GM10847 (cell line): ENCODE results near the gene RAB37.

Experiments used
- POLR2A ChIP-seq: IDR thresholded peaks from 2 replicates; pipeline ENCODE4 v1.6.1; 2011; ENCODE audit not compliant: insufficient read length; ENCODE audit errors: extremely low read depth

RAB37 gene

GRCh38 chr17:74761931-74762330 lies 24.9 kb downstream of the RAB37 start:
- TF ChIP-seq POLR2A = no peak

- no peak for TF ChIP-seq POLR2A
Measured at GRCh38 chr17:74763565-74764387, 26.7 kb downstream of the RAB37 start.

GRCh38 chr17:74764751-74765286 lies 27.8 kb downstream of the RAB37 start:
- TF ChIP-seq POLR2A = no peak

GRCh38 chr17:74766413-74766812 lies 29.4 kb downstream of the RAB37 start:
- no peak for TF ChIP-seq POLR2A

DNA sequence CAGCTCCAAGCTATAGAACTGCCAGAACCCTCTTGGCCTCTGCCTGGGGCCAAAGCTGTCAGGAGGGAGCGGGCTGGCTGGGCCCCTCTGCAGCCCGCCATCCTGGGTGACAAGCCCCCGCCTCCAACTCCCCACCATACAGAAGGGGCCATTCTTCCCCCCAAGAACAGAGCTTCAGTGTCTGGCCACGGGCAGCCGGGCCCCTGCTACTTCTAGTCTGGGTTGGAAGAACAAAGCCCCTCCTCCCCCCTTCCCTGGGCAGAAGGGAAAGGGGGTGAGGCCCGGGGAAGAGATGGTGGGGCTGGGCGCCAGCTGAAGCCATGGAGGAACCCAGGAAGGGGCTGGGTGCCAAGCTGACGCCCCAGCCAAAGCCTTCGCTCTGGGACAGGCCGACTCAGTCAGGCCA lies 30.1 kb downstream of the RAB37 start:
- TF ChIP-seq POLR2A = no peak

DNA sequence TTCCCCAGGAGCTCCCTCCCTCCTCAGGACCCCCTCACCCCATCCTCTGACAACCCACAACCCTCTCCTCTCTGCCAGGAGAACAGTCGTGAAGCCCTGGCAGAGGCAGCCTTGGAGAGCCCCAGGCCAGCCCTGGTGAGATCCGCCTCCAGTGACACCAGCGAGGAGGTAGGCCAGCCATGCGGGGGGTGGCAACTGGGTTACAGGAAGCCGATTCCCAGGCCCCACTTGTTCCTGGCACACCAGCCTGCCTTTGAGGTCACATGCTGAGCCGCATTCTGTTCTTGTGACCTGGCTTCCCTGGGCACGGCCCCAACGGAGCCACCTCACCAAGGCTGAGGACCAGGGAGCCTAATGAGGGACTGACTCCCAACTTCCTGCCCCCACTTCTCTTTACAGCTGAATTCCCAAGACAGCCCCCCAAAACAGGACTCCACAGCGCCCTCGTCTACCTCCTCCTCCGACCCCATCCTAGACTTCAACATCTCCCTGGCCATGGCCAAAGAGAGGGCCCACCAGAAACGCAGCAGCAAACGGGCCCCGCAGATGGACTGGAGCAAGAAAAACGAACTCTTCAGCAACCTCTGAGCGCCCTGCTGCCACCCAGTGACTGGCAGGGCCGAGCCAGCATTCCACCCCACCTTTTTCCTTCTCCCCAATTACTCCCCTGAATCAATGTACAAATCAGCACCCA lies 31.2 kb downstream of the RAB37 start:
- no peak for TF ChIP-seq POLR2A

- TF ChIP-seq POLR2A = no peak
Measured at GRCh38 chr17:74768763-74769114, 31.7 kb downstream of the RAB37 start.

DNA sequence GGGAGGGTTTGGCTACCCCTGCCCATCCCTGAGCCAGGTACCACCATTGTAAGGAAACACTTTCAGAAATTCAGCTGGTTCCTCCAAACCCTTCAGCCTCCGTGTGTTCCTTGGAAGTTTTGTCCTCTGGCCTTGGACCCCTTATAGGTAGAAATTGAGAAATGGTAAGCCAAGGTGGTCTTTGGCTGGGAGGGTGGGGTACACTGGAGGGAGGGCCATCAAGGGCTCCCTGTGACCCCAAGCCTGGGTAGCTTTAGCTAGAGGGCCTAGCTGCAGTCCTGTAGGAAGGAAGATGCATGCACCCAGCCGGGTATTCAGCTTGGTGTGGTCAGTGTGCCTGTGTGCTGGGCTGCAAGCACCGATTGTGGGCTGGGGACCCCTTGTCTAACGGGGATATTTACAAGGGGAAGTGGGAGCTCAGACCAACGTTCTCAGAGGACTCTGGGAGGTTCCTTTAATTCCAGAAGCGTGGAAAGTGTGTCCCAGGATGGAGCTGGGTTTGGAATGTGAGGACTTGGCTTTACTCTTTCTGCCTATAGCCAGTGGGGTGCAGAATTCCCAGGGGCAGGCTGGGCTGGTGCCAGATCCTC lies 32.3 kb downstream of the RAB37 start:
- no peak for TF ChIP-seq POLR2A

DNA sequence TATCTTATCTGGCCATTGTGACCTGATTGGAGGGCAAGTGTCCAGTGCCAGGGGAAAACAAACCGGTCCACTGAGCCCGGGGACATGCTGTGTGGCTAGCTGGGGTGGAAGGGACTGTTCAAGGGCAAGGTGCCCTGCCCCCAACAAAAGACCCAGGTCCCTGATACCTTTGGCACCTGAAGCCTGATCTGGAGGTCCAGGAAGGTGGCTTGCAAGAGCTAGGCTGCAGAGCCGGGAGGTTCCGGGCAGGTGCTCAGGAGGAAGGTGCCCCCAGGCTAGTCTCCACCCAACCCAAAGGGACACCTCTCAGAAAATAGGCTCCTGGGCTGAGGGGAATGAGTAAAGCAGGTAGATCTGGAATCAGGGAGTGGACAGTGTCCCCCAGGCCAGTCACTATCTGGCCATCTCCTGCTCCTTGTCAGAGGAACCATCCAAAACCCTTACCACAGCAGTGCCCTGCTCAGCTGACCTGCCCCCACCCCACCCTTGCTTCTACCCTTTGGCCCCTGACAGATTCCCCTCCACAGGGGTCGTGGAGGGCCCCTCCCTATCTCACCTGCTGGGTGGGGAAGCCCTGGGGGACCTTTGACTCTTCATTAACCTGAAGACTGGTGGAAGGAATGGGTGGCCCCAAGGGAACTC lies 32.9 kb downstream of the RAB37 start:
- TF ChIP-seq POLR2A = no peak

GRCh38 chr17:74770498-74771318 lies 33.7 kb downstream of the RAB37 start:
- TF ChIP-seq POLR2A = no peak

GRCh38 chr17:74771319-74771914 lies 34.4 kb downstream of the RAB37 start:
- no peak for TF ChIP-seq POLR2A

DNA sequence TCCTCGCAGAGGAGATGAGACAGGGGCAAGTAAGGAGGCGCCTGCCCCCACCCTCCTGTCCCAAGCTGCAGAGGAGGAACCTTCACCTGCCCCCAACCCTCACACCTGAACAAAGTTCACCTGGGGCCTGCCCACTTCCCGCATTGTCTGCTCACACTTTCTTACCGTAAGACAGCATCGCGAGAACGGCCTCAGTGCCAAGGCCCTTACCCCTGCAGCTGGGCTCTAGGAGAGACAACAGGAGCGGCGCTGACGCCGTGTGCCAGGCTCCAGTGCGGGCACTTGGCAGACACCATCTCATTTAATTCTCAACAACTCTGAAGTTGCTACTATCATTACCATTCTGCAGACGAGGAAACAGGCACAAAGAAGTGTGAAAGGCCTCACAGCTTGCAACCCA lies 35.0 kb downstream of the RAB37 start:
- TF ChIP-seq POLR2A = no peak

DNA sequence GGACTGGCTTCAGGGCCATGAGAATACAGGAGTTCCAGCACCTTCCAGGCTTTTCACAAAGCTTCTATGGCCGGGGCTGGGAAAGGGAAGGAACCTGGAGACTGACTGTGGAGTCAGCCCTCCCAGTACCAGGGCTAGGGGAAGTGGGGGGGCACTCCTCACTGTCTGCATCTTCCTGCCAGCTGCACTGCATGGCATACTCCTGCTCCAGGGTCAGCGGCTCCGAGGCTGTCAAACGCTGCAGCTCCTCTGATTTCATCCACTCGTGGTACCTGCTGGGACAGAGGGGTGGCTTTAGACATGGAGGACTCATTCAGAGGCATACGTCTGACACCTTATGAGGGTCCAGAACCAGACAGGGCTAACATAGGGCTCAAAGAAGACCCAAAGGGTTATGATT lies 36.4 kb downstream of the RAB37 start:
- no peak for TF ChIP-seq POLR2A

- no peak for TF ChIP-seq POLR2A
Measured at GRCh38 chr17:74773871-74774286, 36.8 kb downstream of the RAB37 start.
